AG09319 (cell line): Measurements from ENCODE around the gene SPEF2.

Source experiments
- DNase-seq: peaks from one replicate; pipeline ENCODE4 v3.0.0-alpha.2; 2010; ENCODE audit warnings: low read depth; ENCODE audit errors: extremely low read depth
- CTCF ChIP-seq: IDR thresholded peaks from 2 replicates; pipeline ENCODE4 v1.5.1; 2011; ENCODE audit warnings: low read depth, mild to moderate bottlenecking, inconsistent platforms, low read length, moderate library complexity

SPEF2 gene

GRCh38 chr5:35741971-35742370 lies 124.3 kb downstream of the SPEF2 start:
- no peak for DNase-seq
- no peak for TF ChIP-seq CTCF

- no peak for DNase-seq
Measured at GRCh38 chr5:35743644-35744043, 126.0 kb downstream of the SPEF2 start.

GRCh38 chr5:35745193-35745592 lies 127.5 kb downstream of the SPEF2 start:
- no peak for TF ChIP-seq CTCF
- DNase-seq = no peak

More at GRCh38 chr5:35743644-35744043, 126.0 kb downstream of the SPEF2 start:
- TF ChIP-seq CTCF = no peak

GRCh38 chr5:35745660-35746059 lies 128.0 kb downstream of the SPEF2 start:
- DNase-seq = no peak
- TF ChIP-seq CTCF = no peak

- no peak for TF ChIP-seq CTCF
- DNase-seq = no peak
Measured at GRCh38 chr5:35752012-35752411, 134.3 kb downstream of the SPEF2 start.

GRCh38 chr5:35753500-35753899 lies 135.8 kb downstream of the SPEF2 start:
- TF ChIP-seq CTCF = no peak
- no peak for DNase-seq

GRCh38 chr5:35754481-35754880 lies 136.8 kb downstream of the SPEF2 start:
- DNase-seq = no peak
- no peak for TF ChIP-seq CTCF
